Activated CD4-positive, alpha-beta T cell treated with anti-CD3 and anti-CD28 coated beads for 48 hours (primary cell): ENCODE measurements around the gene PRRG2.
A peak's percentile ranks its signal among the peaks of the same experiment; 100 is the strongest.
"Not testable (repeated sequence)": the region's sequence is repeated elsewhere in the genome, so short reads cannot be mapped to it uniquely, and the experiment has no call there.

Experiments
- DNase-seq: peaks from one replicate; pipeline ENCODE4 v3.0.0-alpha.2; 2020

The PRRG2 gene

GRCh38 chr19:49614096-49614833, 33.1 kb downstream of the PRRG2 start:
- DNase-seq: peak; percentile 33

GRCh38 chr19:49615861-49616260, 34.7 kb downstream of the PRRG2 start:
- no peak for DNase-seq

GRCh38 chr19:49616532-49616931, 35.4 kb downstream of the PRRG2 start:
- no peak for DNase-seq

- no peak for DNase-seq
Observed at GRCh38 chr19:49616945-49617344, 35.8 kb downstream of the PRRG2 start.

GRCh38 chr19:49617860-49618259, 36.7 kb downstream of the PRRG2 start:
- DNase-seq: not testable (repeated sequence)

GRCh38 chr19:49624967-49625910, 44.1 kb downstream of the PRRG2 start:
- DNase-seq: no peak

- no peak for DNase-seq
Observed at GRCh38 chr19:49626226-49626625, 45.1 kb downstream of the PRRG2 start.

GRCh38 chr19:49629659-49630058, 48.5 kb downstream of the PRRG2 start:
- DNase-seq: no peak

GRCh38 chr19:49631014-49631588, 50.0 kb downstream of the PRRG2 start:
- no peak for DNase-seq

GRCh38 chr19:49631610-49632192, 50.6 kb downstream of the PRRG2 start:
- no peak for DNase-seq

GRCh38 chr19:49632576-49632975, 51.5 kb downstream of the PRRG2 start:
- no peak for DNase-seq

GRCh38 chr19:49633273-49633672, 52.2 kb downstream of the PRRG2 start:
- DNase-seq: not testable (repeated sequence)

- DNase-seq: no peak
Observed at GRCh38 chr19:49635530-49636232, 54.6 kb downstream of the PRRG2 start.

- DNase-seq: no peak
Observed at GRCh38 chr19:49636233-49636932, 55.3 kb downstream of the PRRG2 start.

- DNase-seq: no peak
Observed at GRCh38 chr19:49637821-49638738, 57.0 kb downstream of the PRRG2 start.

GRCh38 chr19:49639401-49640112, 58.4 kb downstream of the PRRG2 start:
- no peak for DNase-seq

GRCh38 chr19:49640113-49640898, 59.2 kb downstream of the PRRG2 start, which contains the start of gene RRAS:
RRAS (minus strand) TSS chr19:49640143; CDS start chr19:49640098, 45 bp downstream.
- peak; percentile 100 for DNase-seq
